Measurements from ENCODE around the gene GFY.
"Not testable (repeated sequence)": the region's sequence is repeated elsewhere in the genome, so short reads cannot be mapped to it uniquely, and the experiment has no call there.

Gene GFY

DNA sequence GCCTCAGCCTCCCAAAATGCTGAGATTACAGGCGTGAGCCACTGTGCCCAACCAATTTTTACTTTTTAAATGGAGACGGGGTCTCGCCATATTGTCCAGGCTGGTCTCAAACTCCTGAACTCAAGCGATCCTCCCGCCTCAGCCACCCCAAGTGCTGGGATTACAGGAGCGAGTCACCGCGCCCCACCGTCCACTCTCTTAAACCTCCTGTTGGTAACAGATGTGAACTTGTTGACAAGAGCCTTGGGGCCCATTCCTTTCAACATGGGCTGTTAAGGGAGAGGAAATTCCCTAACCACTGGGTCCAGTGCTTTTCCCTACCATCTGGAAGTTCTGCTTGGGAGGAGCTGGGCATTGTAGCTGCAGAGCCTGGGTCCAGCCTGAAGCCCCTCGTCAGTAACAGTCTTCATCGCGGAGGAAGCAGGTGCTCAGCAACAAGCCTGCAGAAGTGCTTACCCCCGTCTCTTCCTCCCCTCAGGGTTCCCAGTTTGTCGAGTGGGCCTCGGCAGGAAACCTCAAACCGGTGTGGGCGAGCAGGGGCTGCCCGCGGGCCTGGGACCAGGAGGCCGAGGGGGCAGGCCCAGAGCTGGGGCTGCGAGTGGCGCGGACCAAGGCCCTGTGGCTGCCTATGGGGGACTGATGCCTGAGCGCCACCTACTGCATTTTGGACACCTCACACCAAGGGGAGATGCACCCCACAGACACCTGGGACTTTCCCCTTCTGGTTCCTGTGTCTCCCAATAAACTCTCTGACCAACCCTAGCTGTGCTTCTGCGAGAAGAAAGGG, 44.8 kb downstream of the GFY start:
- DNase-seq (ENCODE audit: low spot score): no peak

- no peak for DNase-seq (ENCODE audit: low spot score)
These were observed 45.4 kb downstream of the GFY start for GRCh38 chr19:49470615-49470978.

DNA sequence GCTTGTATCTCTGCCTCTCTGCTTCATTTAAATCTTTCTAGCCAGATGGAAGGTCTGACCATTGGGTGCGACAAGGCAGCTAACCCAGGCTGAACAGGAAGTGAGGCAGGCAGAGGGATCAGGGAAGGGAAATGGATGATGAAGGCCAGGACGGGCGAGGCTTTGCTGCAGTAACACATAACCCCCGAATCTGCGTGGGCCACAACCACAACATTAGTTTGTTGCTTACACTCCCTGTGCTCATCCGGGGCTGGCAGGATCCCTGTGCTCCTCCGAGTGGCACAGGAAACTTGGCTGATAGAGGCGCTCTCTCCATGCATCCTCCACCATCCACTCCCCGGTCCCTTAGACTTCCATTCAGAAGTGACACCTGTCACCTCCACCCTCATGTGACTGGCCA, 47.7 kb downstream of the GFY start:
- DNase-seq (ENCODE audit: low spot score): no peak

DNA sequence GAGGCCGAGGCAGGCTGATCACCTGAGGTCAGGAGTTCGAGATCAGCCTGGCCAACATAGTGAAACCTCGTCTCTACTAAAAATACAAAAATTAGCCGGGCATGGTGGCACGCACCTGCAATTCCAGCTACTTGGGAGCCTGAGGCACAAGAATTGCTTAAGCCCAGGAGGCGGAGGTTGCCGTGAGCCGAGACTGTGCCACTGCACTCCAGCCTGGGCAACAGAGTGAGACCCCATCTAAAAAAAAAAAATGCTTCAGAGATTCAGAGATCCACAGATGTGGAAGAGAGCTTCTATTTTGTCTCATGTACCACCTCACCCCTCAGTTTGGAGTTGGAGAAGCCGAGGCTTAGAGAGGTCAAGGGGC, 48.3 kb downstream of the GFY start:
- DNase-seq (ENCODE audit: low spot score): not testable (repeated sequence)

GRCh38 chr19:49473868-49474541, 48.8 kb downstream of the GFY start, which contains the start of gene FLT3LG:
Gene FLT3LG, plus strand, starts transcription at chr19:49474215. Its CDS starts 425 bp downstream, at chr19:49474640.
- DNase-seq (ENCODE audit: low spot score): peak; percentile 58

DNA sequence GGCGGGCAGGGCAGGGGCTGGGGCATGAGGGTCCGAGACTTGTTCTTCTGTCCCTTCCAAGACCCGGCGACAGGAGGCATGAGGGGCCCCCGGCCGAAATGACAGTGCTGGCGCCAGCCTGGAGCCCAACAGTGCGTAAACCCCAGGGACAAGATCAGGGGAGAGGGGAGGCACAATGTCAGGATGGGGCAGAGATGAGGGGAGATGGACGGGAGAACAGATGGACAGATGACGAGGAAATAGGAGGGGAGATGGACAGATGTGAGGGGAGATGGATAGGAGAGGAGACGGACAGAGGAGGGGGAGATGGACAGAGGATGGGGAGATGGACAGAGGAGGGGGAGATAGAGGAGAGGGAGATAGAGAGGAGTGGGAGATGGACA, 49.3 kb downstream of the GFY start:
- DNase-seq (ENCODE audit: low spot score): no peak

DNA sequence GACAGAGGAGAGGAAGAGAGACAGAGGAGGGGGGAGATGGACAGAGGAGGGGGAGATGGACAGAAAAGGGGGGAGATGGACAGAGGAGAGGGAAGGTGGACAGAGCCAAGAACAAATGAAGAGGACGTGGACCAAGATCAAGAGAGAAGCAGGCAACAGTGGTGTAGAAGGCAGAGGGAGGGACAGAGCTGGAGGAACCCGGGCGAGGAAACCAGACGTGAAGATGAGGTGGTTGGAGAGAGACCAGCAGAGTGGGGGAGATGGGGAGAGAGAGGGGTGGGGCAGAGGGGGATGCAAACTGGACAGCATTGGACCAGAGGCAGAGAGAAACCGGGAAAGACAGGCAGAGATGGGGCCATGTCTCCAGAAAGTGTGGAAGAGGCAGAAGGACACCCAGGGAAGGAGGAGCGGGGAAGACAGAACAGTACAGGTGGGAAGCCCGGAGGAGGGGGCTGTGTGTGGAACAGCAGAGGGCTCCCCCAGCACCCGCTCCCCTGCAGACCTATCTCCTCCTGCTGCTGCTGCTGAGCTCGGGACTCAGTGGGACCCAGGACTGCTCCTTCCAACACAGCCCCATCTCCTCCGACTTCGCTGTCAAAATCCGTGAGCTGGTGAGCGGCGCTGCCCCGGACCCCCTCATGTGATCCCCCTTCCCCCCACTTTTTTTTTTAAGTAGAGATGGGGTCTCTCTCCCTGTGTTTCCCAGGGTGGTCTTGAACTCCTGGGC, 50.2 kb downstream of the GFY start:
- DNase-seq (ENCODE audit: low spot score): no peak

DNA sequence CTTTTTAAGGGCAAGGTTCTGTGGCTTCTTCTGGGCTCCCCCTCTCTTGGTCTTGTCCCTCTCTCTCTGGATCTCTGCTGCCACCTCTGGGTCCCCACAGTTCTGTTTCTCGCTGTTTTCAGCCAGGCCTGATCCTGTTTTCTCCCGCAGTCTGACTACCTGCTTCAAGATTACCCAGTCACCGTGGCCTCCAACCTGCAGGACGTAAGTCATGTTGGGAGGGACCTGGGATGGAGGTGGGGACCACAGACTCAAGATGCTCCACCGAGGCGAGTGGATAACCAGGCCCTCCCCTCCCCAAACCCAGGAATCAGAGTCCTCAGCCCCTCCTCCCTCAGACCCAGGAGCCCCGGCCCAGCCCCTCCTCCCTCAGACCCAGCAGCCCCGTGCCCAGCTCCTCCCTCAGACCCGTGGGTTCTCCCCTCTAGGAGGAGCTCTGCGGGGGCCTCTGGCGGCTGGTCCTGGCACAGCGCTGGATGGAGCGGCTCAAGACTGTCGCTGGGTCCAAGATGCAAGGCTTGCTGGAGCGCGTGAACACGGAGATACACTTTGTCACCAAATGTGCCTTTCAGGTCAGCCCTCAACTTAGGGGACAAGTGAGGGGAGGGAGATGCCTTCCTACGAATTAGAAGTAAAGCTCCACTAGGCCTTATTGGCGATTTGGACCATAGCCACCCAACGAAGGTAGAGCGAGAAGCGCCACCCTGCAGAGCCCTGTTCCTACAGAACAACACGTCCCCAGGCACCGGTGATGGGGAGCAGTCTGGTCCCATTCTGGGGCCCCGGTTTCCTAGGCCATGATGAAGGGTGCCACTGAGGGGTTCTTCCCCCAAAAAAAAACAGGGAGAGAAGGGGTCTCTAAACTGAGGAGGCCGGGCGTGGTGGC, 51.0 kb downstream of the GFY start:
- DNase-seq (ENCODE audit: low spot score): no peak

Data from globus pallidus (tissue), 1 donor.